22Rv1 (cell line): ENCODE results near the gene TNNT2.

ENCODE experiments used
- H3K27ac ChIP-seq: fragments of 450-650 bp; 2 replicates; pipeline ENCODE4 v1.5.1; 2017
- CTCF ChIP-seq: fragments of 450-650 bp; IDR thresholded peaks from 2 replicates; pipeline ENCODE4 v1.5.1; 2017; ENCODE audit warnings: mild to moderate bottlenecking
- ZFX ChIP-seq: fragments of 450-650 bp; IDR thresholded peaks from 2 replicates; pipeline ENCODE4 v1.6.1; 2017; ENCODE audit warnings: antibody characterized with exemption, borderline replicate concordance

The TNNT2 gene

GRCh38 chr1:201320168-201320788 lies 57.2 kb downstream of the TNNT2 start:
- H3K27ac ChIP-seq, result no peak overlapping the region
- no peak for TF ChIP-seq ZFX
- no peak for TF ChIP-seq CTCF

DNA sequence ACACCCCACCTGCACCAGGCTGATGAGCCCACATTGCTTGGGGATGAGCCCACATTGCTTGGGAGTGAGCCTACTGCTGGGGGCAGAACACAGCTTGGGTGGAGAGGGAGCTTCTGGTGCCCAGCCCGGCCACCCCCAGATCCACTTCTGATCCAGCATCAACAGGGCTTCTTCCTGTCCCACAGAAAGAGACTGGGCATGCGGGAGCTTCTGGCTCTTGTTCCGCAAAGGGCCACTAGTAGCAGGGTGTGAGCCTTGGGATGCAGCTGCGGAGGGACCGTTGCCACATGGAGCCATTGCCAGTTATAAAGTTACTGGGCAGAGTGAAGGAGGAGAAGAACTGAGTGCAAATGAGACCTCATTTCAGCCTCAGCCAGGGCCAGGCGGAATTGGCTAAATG lies 57.8 kb downstream of the TNNT2 start:
- no peak overlapping the region for H3K27ac ChIP-seq
- TF ChIP-seq CTCF (no peak), ZFX (no peak)

DNA sequence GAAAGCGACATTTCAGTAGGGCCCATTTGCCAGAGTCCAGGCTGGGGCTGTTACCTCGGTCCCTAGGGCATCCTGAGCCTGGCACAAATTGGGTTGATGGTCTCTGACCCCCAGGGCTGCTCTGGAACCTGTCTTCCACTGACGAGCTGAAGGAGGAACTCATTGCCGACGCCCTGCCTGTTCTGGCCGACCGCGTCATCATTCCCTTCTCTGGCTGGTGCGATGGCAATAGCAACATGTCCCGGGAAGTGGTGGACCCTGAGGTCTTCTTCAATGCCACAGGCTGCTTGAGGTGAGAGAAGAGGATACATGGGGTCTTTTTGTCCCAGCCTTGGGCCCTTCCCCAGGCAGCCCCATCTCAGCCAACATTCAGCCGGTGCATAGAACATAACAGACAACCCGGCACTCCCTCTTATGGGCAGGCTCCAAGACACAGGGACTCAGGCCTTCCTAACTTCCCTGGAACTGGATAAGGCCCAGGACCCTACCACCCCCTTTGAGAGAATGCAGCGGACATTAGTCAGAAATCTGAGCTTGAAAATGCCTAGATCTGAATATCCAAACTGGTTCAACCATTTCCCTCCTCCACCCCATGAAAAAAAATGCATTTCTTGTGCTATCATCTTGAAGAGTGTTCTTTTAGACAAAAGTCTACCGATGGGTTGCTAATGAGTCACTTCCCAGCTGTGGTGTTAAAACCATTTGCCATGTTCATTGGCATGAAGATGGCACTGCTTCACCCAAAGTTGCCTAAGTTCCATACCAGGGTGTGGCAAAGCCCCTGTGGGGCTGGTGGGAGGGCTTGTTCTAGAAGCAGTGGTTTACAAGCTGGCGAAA lies 58.8 kb downstream of the TNNT2 start:
- no peak for TF ChIP-seq CTCF
- no peak for TF ChIP-seq ZFX
- no peak overlapping the region for H3K27ac ChIP-seq

GRCh38 chr1:201317551-201317950 lies 59.9 kb downstream of the TNNT2 start:
- TF ChIP-seq ZFX (no peak), CTCF (no peak)
- no peak overlapping the region for H3K27ac ChIP-seq

DNA sequence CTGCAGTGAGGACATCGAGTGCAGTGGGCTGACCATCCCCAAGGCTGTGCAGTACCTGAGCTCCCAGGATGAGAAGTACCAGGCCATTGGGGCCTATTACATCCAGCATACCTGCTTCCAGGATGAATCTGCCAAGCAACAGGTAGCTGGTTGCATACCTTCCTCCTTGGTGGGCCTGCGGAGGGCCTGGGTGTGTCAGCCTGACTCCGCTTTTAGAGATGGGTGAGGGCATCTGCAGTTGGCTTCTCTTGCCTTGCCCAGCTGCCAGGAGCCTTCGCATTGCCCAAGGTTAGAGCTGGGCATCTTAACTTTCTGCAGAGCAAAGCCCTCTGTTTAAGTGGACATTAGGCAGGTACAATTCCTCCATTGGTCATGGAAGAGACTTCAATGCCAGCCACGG lies 60.9 kb downstream of the TNNT2 start:
- H3K27ac ChIP-seq, result no peak overlapping the region
- TF ChIP-seq ZFX, result no peak
- no peak for TF ChIP-seq CTCF

- no peak overlapping the region for H3K27ac ChIP-seq
- TF ChIP-seq CTCF (no peak), ZFX (no peak)
These were observed 64.4 kb downstream of the TNNT2 start for GRCh38 chr1:201313086-201313485.

GRCh38 chr1:201312298-201312697 lies 65.2 kb downstream of the TNNT2 start:
- no peak overlapping the region for H3K27ac ChIP-seq
- TF ChIP-seq CTCF (no peak), ZFX (no peak)
